Measurements from ENCODE around the gene RPTN.

The RPTN gene

DNA sequence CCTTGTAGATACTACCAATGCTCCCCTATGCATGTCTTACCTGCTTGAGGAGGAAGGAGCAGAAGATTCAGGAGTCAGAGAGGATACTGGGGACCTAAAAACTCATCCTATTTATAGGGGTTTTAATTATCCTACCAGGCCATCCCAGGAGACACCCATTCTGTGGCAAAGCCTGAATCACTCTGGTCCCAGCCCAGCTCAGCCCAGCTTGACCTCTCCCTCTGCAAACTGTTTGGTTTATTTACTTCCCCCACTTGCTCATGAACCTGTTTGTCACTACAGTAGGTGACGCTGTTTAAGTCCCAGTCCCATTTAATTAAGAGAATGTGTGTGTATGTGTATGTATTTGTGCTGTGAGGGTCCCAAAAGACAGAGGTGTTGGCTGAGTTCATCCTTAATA is at the start of gene RPTN:
RPTN (minus strand) TSS at position 85 of the 400 bp plus-strand sequence. CDS start 1,339 bp downstream, outside the sequence.
- H3K9me3 Mint-ChIP-seq, result no peaks in the 10 kb centered on the region
- no peak within 1 kb of the TSS for H3K4me3 Mint-ChIP-seq
- no peak within 1 kb of the TSS for H3K27ac Mint-ChIP-seq
- H3K36me3 Mint-ChIP-seq (ENCODE audit: low read depth), result no peaks in the 10 kb centered on the region
- DNase-seq (no peak), ATAC-seq (no peak)
- H3K4me1 Mint-ChIP-seq, result no peaks in the 10 kb centered on the region
- H3K27me3 Mint-ChIP-seq, result peaks cover 4% of the 10 kb centered on the region

- no peak for DNase-seq
- no peaks in the 10 kb centered on the region for H3K4me1 Mint-ChIP-seq
- ATAC-seq, result no peak
- no peak overlapping the region for H3K4me3 Mint-ChIP-seq
- no peak overlapping the region for H3K27ac Mint-ChIP-seq
- no peaks in the 10 kb centered on the region for H3K9me3 Mint-ChIP-seq
- peaks cover 9% of the 10 kb centered on the region for H3K27me3 Mint-ChIP-seq
- H3K36me3 Mint-ChIP-seq (ENCODE audit: low read depth), result no peaks in the 10 kb centered on the region
These were observed 40.0 kb upstream of the RPTN start for GRCh38 chr1:152198982-152199381.

DNA sequence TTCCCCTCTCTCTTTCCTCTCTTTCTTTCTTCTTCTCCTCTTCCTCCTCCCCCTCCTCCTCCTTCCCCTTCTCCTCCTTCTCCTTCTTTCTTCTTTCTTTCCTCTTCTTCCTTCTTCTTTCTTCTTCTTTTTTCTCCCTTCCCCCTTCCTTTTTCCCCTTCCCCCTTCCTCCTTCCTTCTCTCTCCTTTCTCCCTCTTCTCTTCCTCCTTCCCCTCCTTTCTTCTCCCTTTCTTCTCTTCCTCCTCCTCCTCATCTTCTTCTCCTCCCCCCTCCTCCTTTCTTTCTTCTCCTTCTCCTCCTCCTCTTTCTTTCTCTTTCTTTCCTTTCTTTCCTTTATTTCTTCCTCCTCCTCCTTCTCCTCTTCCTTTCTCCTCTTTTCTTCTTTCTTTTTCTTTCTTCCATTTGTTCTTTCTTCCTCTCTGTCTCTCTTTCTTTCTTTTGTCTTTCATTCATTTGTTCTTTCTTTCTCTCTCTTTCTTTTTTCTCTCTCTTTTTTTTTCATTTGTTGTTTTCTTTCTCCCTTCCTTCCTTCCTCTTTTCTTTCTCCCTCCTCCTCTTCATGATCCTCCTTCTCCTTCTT is 38.4 kb upstream of the RPTN start:
- peaks cover 9% of the 10 kb centered on the region for H3K27me3 Mint-ChIP-seq
- H3K27ac Mint-ChIP-seq, result no peak overlapping the region
- H3K36me3 Mint-ChIP-seq (ENCODE audit: low read depth), result no peaks in the 10 kb centered on the region
- no peaks in the 10 kb centered on the region for H3K4me1 Mint-ChIP-seq
- H3K4me3 Mint-ChIP-seq, result no peak overlapping the region
- DNase-seq (no peak), ATAC-seq (no peak)
- no peaks in the 10 kb centered on the region for H3K9me3 Mint-ChIP-seq

- Mint-ChIP-seq H3K9me3 (no peaks in the 10 kb centered on the region), H3K27me3 (no peaks in the 10 kb centered on the region), H3K4me1 (peaks cover 9% of the 10 kb centered on the region), H3K36me3 (ENCODE audit: low read depth) (no peaks in the 10 kb centered on the region), H3K27ac (no peak overlapping the region), H3K4me3 (no peak overlapping the region)
- ATAC-seq (no peak), DNase-seq (no peak)
These were observed 32.7 kb upstream of the RPTN start for GRCh38 chr1:152191711-152192110.

DNA sequence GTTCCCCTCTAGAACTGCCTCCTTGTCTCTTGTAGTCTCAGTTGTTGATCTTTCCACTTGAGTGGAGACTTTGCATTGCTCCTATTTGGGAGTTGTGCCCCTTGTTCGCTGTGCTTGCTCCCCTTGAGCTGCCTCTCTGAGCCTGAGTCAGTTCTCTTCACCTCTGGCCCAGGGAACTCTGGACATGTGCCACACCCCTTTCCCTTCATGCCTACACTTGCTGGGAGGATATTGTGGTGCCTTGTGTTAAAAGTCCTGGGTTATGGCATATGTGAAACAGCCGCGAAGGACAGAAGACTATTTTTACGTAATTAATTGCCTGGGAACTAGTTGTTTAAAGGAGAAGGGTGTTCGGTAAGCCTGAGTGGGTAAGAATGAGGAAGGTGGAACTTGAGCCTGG is 32.2 kb upstream of the RPTN start:
- ATAC-seq (no peak), DNase-seq (no peak)
- no peaks in the 10 kb centered on the region for H3K9me3 Mint-ChIP-seq
- H3K27me3 Mint-ChIP-seq, result no peaks in the 10 kb centered on the region
- no peak overlapping the region for H3K27ac Mint-ChIP-seq
- H3K4me3 Mint-ChIP-seq, result no peak overlapping the region
- H3K4me1 Mint-ChIP-seq, result peaks cover 9% of the 10 kb centered on the region
- H3K36me3 Mint-ChIP-seq (ENCODE audit: low read depth), result no peaks in the 10 kb centered on the region

GRCh38 chr1:152190589-152190988 is 31.6 kb upstream of the RPTN start:
- H3K9me3 Mint-ChIP-seq, result no peaks in the 10 kb centered on the region
- H3K36me3 Mint-ChIP-seq (ENCODE audit: low read depth), result no peaks in the 10 kb centered on the region
- no peak for DNase-seq
- H3K4me1 Mint-ChIP-seq, result peaks cover 9% of the 10 kb centered on the region
- no peak overlapping the region for H3K4me3 Mint-ChIP-seq
- no peak overlapping the region for H3K27ac Mint-ChIP-seq
- no peaks in the 10 kb centered on the region for H3K27me3 Mint-ChIP-seq
- ATAC-seq, result no peak

DNA sequence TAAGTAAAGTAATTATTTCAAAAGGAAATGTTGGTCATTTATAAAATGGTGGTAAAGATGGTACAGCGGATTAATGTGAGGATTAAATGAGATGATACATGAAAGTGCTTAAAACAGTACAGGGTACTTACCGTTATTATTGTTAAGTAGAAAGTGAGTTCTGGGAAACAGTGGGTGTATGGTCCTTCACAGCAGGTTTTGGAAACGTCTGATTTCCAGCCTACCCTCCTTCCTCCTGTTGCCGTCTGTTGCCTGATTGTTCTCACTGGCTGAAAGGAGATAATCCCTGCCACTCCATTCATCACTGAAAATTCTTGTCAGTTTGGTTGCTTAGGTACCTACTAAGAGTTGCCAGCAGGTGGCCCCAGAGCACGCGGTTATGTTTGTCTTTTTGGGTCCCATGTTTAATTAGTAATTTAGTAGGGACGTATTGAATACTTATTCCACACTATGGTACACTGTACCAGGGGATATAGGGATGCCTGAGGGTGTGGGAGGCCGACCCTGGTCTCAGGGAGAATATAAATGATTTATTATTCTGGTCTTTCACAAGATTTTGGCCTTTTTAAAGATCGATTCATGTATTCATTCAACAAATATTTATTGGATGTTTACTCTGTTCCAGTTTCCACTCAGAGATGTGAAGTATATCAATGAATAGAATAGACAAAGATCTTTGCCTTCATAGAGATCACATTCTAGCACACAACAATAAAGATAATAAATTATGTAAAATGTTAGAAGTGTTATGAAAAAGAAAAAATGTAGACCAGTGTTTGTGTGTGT is 30.8 kb upstream of the RPTN start:
- no peaks in the 10 kb centered on the region for H3K9me3 Mint-ChIP-seq
- peaks cover 9% of the 10 kb centered on the region for H3K4me1 Mint-ChIP-seq
- H3K4me3 Mint-ChIP-seq, result peak overlapping the region; percentile 81
- no peaks in the 10 kb centered on the region for H3K36me3 Mint-ChIP-seq (ENCODE audit: low read depth)
- ATAC-seq, result peak; percentile 63
- peak; percentile 73 for DNase-seq
- H3K27ac Mint-ChIP-seq, result peak overlapping the region; percentile 43
- H3K27me3 Mint-ChIP-seq, result peaks cover 2% of the 10 kb centered on the region

GRCh38 chr1:152188673-152189591 is 29.9 kb upstream of the RPTN start:
- peak; percentile 84 for DNase-seq
- ATAC-seq, result peak; percentile 52
- peaks cover 9% of the 10 kb centered on the region for H3K4me1 Mint-ChIP-seq
- H3K36me3 Mint-ChIP-seq (ENCODE audit: low read depth), result no peaks in the 10 kb centered on the region
- H3K27me3 Mint-ChIP-seq, result peaks cover 3% of the 10 kb centered on the region
- H3K4me3 Mint-ChIP-seq, result peak overlapping the region; percentile 81
- H3K9me3 Mint-ChIP-seq, result no peaks in the 10 kb centered on the region
- H3K27ac Mint-ChIP-seq, result peak overlapping the region; percentile 43

DNA sequence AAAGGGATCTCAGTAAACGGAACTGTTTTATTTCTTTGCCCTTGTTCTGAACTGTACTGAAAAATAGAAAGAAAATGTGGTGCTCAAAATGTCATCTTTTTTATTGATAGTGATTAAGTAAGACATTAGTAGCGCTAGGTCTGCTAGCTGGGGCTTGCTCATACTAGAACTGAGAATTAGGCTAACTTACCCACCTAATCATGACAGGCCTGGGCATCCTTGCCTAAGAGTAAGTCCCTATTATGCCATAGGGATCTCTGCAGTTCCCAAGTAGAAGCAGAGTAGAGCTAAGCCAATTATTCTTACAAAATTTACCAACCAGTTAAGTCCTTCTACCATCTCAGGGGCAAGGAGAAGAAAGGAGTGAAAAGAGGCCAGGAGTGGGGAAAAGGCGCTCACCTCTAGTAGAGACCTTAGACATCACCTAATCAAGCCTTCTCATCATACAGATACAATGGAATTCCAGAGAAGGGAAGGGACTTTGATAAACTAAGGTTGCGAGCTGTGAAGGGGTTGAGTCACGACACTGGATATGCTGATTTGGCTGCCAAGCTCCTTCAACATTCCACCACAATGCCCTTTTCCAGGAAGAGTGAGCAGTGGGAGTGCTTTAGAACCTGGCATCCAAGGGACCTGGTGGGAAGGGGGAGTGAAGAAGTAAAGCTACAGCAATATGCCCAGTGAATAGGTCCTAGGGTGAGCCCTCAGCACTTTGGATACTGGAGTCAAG is 27.7 kb upstream of the RPTN start:
- DNase-seq (no peak), ATAC-seq (no peak)
- no peak overlapping the region for H3K27ac Mint-ChIP-seq
- no peak overlapping the region for H3K4me3 Mint-ChIP-seq
- peaks cover 11% of the 10 kb centered on the region for H3K4me1 Mint-ChIP-seq
- H3K36me3 Mint-ChIP-seq (ENCODE audit: low read depth), result no peaks in the 10 kb centered on the region
- H3K27me3 Mint-ChIP-seq, result peaks cover 3% of the 10 kb centered on the region
- H3K9me3 Mint-ChIP-seq, result no peaks in the 10 kb centered on the region

- Mint-ChIP-seq H3K27ac (no peak overlapping the region), H3K4me1 (peaks cover 11% of the 10 kb centered on the region), H3K36me3 (ENCODE audit: low read depth) (no peaks in the 10 kb centered on the region), H3K27me3 (peaks cover 3% of the 10 kb centered on the region), H3K9me3 (no peaks in the 10 kb centered on the region), H3K4me3 (no peak overlapping the region)
- DNase-seq (peak; percentile 15), ATAC-seq (peak; percentile 38)
These were observed 26.7 kb upstream of the RPTN start for GRCh38 chr1:152185544-152186391.

- no peak for DNase-seq
- Mint-ChIP-seq H3K36me3 (ENCODE audit: low read depth) (no peaks in the 10 kb centered on the region), H3K4me3 (no peak overlapping the region), H3K9me3 (no peaks in the 10 kb centered on the region), H3K4me1 (peaks cover 2% of the 10 kb centered on the region), H3K27ac (no peak overlapping the region), H3K27me3 (peaks cover 7% of the 10 kb centered on the region)
- ATAC-seq, result peak; percentile 69
These were observed 23.9 kb upstream of the RPTN start for GRCh38 chr1:152182944-152183361.

DNA sequence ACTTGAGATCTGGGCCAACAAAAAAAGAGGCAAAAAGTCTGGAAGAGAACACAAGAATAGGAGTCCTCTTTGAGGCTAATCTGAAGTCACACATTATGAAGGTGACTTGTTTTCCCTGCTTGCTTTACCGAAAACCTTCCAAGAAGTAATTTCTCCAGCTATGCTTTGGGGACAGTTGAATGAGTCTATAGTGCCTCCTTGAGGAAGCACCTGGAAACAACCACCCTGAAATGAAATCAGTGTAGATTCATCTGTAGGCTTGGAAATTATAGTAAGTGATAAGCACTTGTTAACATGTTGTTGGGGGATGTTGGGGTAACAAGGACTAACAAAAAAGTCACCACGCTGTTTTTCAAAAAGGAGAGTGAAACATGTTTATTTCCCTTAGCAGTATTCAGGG is 23.4 kb upstream of the RPTN start:
- no peak for ATAC-seq
- peaks cover 7% of the 10 kb centered on the region for H3K27me3 Mint-ChIP-seq
- H3K9me3 Mint-ChIP-seq, result no peaks in the 10 kb centered on the region
- no peak for DNase-seq
- no peaks in the 10 kb centered on the region for H3K36me3 Mint-ChIP-seq (ENCODE audit: low read depth)
- no peak overlapping the region for H3K4me3 Mint-ChIP-seq
- no peak overlapping the region for H3K27ac Mint-ChIP-seq
- peaks cover 2% of the 10 kb centered on the region for H3K4me1 Mint-ChIP-seq

- Mint-ChIP-seq H3K36me3 (ENCODE audit: low read depth) (no peaks in the 10 kb centered on the region), H3K27ac (no peak overlapping the region)
- DNase-seq, result no peak
These were observed 20.5 kb upstream of the RPTN start for GRCh38 chr1:152179566-152179965.

More at GRCh38 chr1:152179566-152179965, 20.5 kb upstream of the RPTN start:
- Mint-ChIP-seq H3K4me3 (no peak overlapping the region), H3K27me3 (peaks cover 8% of the 10 kb centered on the region), H3K4me1 (peaks cover 2% of the 10 kb centered on the region), H3K9me3 (peaks cover 3% of the 10 kb centered on the region)
- ATAC-seq, result no peak

All from activated naive CD8-positive, alpha-beta T cell treated with anti-CD3 and anti-CD28 coated beads, Interleukin-2, amount 50 U/mL, for 24 hours (primary cell).